GM21723 (cell line): Measurements from ENCODE around the gene CPEB3.

Source experiments
- ATAC-seq: cut with Tn5 transposase; IDR thresholded peaks from one replicate; pipeline ENCODE4 v1.9.1; 2021; ENCODE audit warnings: mild to moderate bottlenecking, moderate library complexity; ENCODE audit not compliant: unreplicated experiment

Gene CPEB3

GRCh38 chr10:92110039-92110794 is 180.7 kb downstream of the CPEB3 start:
- ATAC-seq, result no peak

GRCh38 chr10:92108747-92109146 is 182.1 kb downstream of the CPEB3 start:
- ATAC-seq, result no peak

- ATAC-seq, result no peak
Observed at GRCh38 chr10:92108120-92108519, 182.8 kb downstream of the CPEB3 start.

GRCh38 chr10:92103376-92104090 is 187.3 kb downstream of the CPEB3 start:
- ATAC-seq, result no peak

- no peak for ATAC-seq
Observed at GRCh38 chr10:92102601-92103213, 188.2 kb downstream of the CPEB3 start.

GRCh38 chr10:92094960-92095359 is 195.9 kb downstream of the CPEB3 start:
- ATAC-seq, result no peak

- ATAC-seq, result peak; percentile 54
Observed at GRCh38 chr10:92091965-92092364, 198.9 kb downstream of the CPEB3 start.

- ATAC-seq, result peak; percentile 95
Observed at GRCh38 chr10:92087750-92088395, 203.0 kb downstream of the CPEB3 start.

GRCh38 chr10:92082583-92083280 is 208.1 kb downstream of the CPEB3 start:
- no peak for ATAC-seq

GRCh38 chr10:92081641-92082040 is 209.2 kb downstream of the CPEB3 start:
- ATAC-seq, result no peak

GRCh38 chr10:92080244-92080643 is 210.6 kb downstream of the CPEB3 start:
- no peak for ATAC-seq

GRCh38 chr10:92079003-92079402 is 211.9 kb downstream of the CPEB3 start:
- no peak for ATAC-seq

GRCh38 chr10:92076722-92077121 is 214.2 kb downstream of the CPEB3 start:
- no peak for ATAC-seq

- no peak for ATAC-seq
Observed at GRCh38 chr10:92075829-92076228, 215.0 kb downstream of the CPEB3 start.

GRCh38 chr10:92074126-92074887 is 216.6 kb downstream of the CPEB3 start:
- ATAC-seq, result no peak

- no peak for ATAC-seq
Observed at GRCh38 chr10:92068900-92069299, 222.0 kb downstream of the CPEB3 start.

GRCh38 chr10:92066386-92066785 is 224.5 kb downstream of the CPEB3 start:
- no peak for ATAC-seq

GRCh38 chr10:92064506-92064905 is 226.4 kb downstream of the CPEB3 start:
- ATAC-seq, result no peak

- no peak for ATAC-seq
Observed at GRCh38 chr10:92062273-92062672, 228.6 kb downstream of the CPEB3 start.

GRCh38 chr10:92054807-92055206 is 236.1 kb downstream of the CPEB3 start:
- ATAC-seq, result no peak
